Upper lobe of right lung (tissue), 1 donor: ENCODE results near the gene F7. TPM values are rescaled to one million over a fixed set of nuclear protein-coding genes. Genes with fewer than 3 reads are reported as not detected.

Source experiments
- ATAC-seq: fragments of 200-7000 bp; cut with Tn5 transposase; one replicate; pipeline ENCODE4 v1.9.1; 2020; ENCODE audit warnings: mild to moderate bottlenecking, moderate library complexity
- DNase-seq: peaks from one replicate; pipeline ENCODE4 v3.0.0-alpha.2; 2020
- H3K27ac ChIP-seq: fragments of 200-600 bp; one replicate; pipeline ENCODE4 v1.8.0; 2022
- H3K27me3 ChIP-seq: fragments of 200-600 bp; one replicate; pipeline ENCODE4 v1.8.0; 2022; ENCODE audit warnings: mild to moderate bottlenecking
- H3K36me3 ChIP-seq: fragments of 200-600 bp; one replicate; pipeline ENCODE4 v1.8.0; 2022
- H3K4me1 ChIP-seq: fragments of 200-600 bp; one replicate; pipeline ENCODE4 v1.8.0; 2022
- H3K4me3 ChIP-seq: fragments of 200-600 bp; one replicate; pipeline ENCODE4 v1.8.0; 2022; ENCODE audit warnings: mild to moderate bottlenecking
- H3K9me3 ChIP-seq: fragments of 200-600 bp; one replicate; pipeline ENCODE4 v1.8.0; 2022
- CTCF ChIP-seq: fragments of 200-600 bp; IDR thresholded peaks from one replicate; pipeline ENCODE4 v1.8.0; 2022; ENCODE audit warnings: antibody characterized with exemption
- intact Hi-C: fragments of 100-400 bp; cut with DNase I; formaldehyde crosslinking; loops from one replicate; pipeline ENCODE4 v1.11.0; 2022
- total RNA-seq: library from RNA; stranded (reverse); fragmentation: NEBNext Ultra II Directional; extraction: Animal tissue kit (Norgen Biotek cat#: 25700); gene quantifications from one replicate; pipeline ENCODE4 v1.2.1, GENCODE V29; 2021
- donor health status: DM: no; HTN: yes; CAD: no; lungs with severe emphysema.

The F7 gene
- total RNA-seq, 1 donor from 2014 or later, result 0.61 TPM

GRCh38 chr13:113115363-113116205 lies 10.0 kb downstream of the F7 start:
- Histone ChIP-seq H3K4me1 (peaks cover 5% of the 10 kb centered on the region), H3K36me3 (no peaks in the 10 kb centered on the region), H3K27ac (no peak overlapping the region), H3K9me3 (no peaks in the 10 kb centered on the region), H3K27me3 (peaks cover 6% of the 10 kb centered on the region), H3K4me3 (no peak overlapping the region)
- DNase-seq (no peak), ATAC-seq (no peak)
- no peak for TF ChIP-seq CTCF
- intact Hi-C loops, result no loop called here

GRCh38 chr13:113116206-113116800 lies 10.7 kb downstream of the F7 start:
- Histone ChIP-seq H3K4me3 (no peak overlapping the region), H3K4me1 (no peaks in the 10 kb centered on the region), H3K27ac (no peak overlapping the region), H3K27me3 (no peaks in the 10 kb centered on the region), H3K9me3 (no peaks in the 10 kb centered on the region), H3K36me3 (no peaks in the 10 kb centered on the region)
- intact Hi-C loops, result no loop called here
- DNase-seq (no peak), ATAC-seq (no peak)
- no peak for TF ChIP-seq CTCF

- Histone ChIP-seq H3K9me3 (no peaks in the 10 kb centered on the region), H3K4me1 (no peaks in the 10 kb centered on the region), H3K36me3 (no peaks in the 10 kb centered on the region), H3K4me3 (no peak overlapping the region), H3K27me3 (no peaks in the 10 kb centered on the region), H3K27ac (no peak overlapping the region)
- intact Hi-C loops, result no loop called here
- DNase-seq, result no peak
- no peak for ATAC-seq
- TF ChIP-seq CTCF, result no peak
Observed at GRCh38 chr13:113116871-113117271, 11.3 kb downstream of the F7 start.

GRCh38 chr13:113117335-113117872 lies 11.8 kb downstream of the F7 start:
- intact Hi-C loops, result no loop called here
- Histone ChIP-seq H3K27ac (no peak overlapping the region), H3K4me1 (no peaks in the 10 kb centered on the region), H3K9me3 (no peaks in the 10 kb centered on the region), H3K36me3 (no peaks in the 10 kb centered on the region), H3K4me3 (no peak overlapping the region), H3K27me3 (no peaks in the 10 kb centered on the region)
- TF ChIP-seq CTCF, result no peak
- ATAC-seq, result no peak
- no peak for DNase-seq

GRCh38 chr13:113117911-113118260 lies 12.3 kb downstream of the F7 start:
- no peaks in the 10 kb centered on the region for H3K4me1 ChIP-seq
- H3K27ac ChIP-seq, result no peak overlapping the region
- H3K27me3 ChIP-seq, result no peaks in the 10 kb centered on the region
- TF ChIP-seq CTCF, result no peak
- ATAC-seq (no peak), DNase-seq (no peak)
- intact Hi-C loops, result no loop called here
- no peak overlapping the region for H3K4me3 ChIP-seq
- H3K36me3 ChIP-seq, result no peaks in the 10 kb centered on the region
- no peaks in the 10 kb centered on the region for H3K9me3 ChIP-seq
